ENCODE measurements around the gene ELK4.

DNA sequence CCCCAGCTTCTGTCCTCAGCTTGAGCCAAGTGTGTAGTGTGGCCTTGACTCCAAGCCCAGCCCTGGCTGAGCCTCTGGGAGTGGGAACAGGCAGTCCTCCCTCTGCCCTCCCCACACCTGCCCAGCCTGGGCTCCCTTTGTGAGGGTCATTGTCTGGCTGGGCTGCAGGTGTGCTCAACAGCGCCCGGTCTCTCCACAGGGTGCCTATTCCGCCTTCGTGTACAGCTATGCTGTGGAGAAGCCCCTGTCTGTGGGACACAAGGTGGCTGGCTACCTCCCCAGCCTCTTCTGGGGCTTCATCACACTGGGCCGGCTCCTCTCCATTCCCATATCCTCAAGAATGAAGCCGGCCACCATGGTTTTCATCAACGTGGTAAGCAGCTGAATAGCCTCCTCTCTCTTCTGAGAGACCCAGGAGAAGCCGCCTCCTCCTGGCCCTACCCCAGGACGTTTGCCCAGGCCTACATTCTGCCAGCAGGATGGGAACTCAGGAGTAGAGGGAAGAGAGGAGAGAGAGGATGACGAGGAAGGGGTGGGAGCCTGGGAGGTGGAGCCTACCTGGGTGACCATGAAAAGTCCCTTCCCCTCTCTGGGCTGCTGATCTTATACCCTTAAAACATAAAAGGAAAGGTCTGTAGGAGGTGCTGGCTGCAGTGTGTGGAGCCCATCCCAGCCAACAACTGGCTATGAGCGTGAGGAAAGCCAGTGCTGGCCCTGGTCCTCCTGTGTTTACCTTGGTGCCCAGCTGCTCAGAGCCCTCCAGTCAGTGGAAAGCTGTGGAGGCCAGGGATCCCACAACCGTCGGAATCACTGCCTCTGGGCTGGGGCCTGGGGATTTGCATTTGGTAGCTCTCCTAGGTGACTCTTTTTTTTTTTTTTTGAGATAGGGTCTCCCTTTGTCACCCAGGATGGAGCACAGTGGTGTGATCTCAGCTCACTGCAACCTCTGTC, 45.7 kb downstream of the ELK4 start:
- TF ChIP-seq, protein P1, sequence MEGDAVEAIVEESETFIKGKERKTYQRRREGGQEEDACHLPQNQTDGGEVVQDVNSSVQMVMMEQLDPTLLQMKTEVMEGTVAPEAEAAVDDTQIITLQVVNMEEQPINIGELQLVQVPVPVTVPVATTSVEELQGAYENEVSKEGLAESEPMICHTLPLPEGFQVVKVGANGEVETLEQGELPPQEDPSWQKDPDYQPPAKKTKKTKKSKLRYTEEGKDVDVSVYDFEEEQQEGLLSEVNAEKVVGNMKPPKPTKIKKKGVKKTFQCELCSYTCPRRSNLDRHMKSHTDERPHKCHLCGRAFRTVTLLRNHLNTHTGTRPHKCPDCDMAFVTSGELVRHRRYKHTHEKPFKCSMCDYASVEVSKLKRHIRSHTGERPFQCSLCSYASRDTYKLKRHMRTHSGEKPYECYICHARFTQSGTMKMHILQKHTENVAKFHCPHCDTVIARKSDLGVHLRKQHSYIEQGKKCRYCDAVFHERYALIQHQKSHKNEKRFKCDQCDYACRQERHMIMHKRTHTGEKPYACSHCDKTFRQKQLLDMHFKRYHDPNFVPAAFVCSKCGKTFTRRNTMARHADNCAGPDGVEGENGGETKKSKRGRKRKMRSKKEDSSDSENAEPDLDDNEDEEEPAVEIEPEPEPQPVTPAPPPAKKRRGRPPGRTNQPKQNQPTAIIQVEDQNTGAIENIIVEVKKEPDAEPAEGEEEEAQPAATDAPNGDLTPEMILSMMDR (IDR thresholded peaks at IDR 0.05), result no peak
- TF ChIP-seq RNF2 (IDR thresholded peaks at IDR 0.05; ENCODE audit: borderline replicate concordance, low read depth), result no peak
